CD14-positive monocyte (primary cell): ENCODE results near the gene CMTM4. TPM values are rescaled to one million over a fixed set of nuclear protein-coding genes. Genes with fewer than 3 reads are reported as not detected.

Experiments
- DNase-seq, 3 donors: peaks; one replicate each; pipeline ENCODE4 v3.0.0-alpha.2; 2011 to 2022
- H2AFZ ChIP-seq: 2 replicates; pipeline ENCODE4 v1.6.0; 2012; ENCODE audit warnings: mild to moderate bottlenecking, low read depth, low read length, inconsistent platforms; ENCODE audit not compliant: insufficient read depth, poor library complexity, severe bottlenecking
- H3K27ac ChIP-seq, 2 donors: 1 replicate in 1 of 2; 2 replicates in 1 of 2; pipeline ENCODE4 v1.5.1; 2012 to 2013; ENCODE audit warnings: low read length in 2 of 2, control low read depth in 1 of 2, inconsistent platforms in 1 of 2, low read depth in 1 of 2, mild to moderate bottlenecking in 1 of 2
- H3K27me3 ChIP-seq, 2 donors: one replicate each; pipeline versions ENCODE4 v1.6.0 to v1.6.1; 2011 to 2013; ENCODE audit warnings: low read length in 2 of 2; ENCODE audit not compliant: control insufficient read depth in 2 of 2, insufficient read depth in 2 of 2
- H3K36me3 ChIP-seq, 2 donors: replicated peaks in 1 of 2; 1 replicate in 1 of 2; 2 replicates in 1 of 2; pipeline versions ENCODE4 v1.5.1 to v1.6.1; 2012 to 2013; ENCODE audit warnings: low read length in 2 of 2, control low read depth in 1 of 2, inconsistent platforms in 1 of 2, mild to moderate bottlenecking in 1 of 2; ENCODE audit not compliant: insufficient read depth in 2 of 2, control insufficient read depth in 1 of 2
- H3K4me1 ChIP-seq, 2 donors: 1 replicate in 1 of 2; 2 replicates in 1 of 2; pipeline versions ENCODE4 v1.5.1 to v1.6.1; 2012 to 2013; ENCODE audit warnings: low read length in 2 of 2, control low read depth in 1 of 2, inconsistent platforms in 1 of 2, mild to moderate bottlenecking in 1 of 2, moderate library complexity in 1 of 2; ENCODE audit not compliant: insufficient read depth in 2 of 2, control insufficient read depth in 1 of 2
- H3K4me2 ChIP-seq: replicated peaks from 2 replicates; pipeline ENCODE3; 2012; ENCODE audit warnings: low read length, moderate library complexity, mild to moderate bottlenecking; ENCODE audit not compliant: poor library complexity, severe bottlenecking; ENCODE audit errors: extremely low read depth
- H3K4me3 ChIP-seq, 3 experiments: fragments of 200-600 bp in 1 of 3; sonication (generic) in 1 of 3; replicated peaks in 1 of 3; 1 replicate in 2 of 3; 2 replicates in 1 of 3; pipeline ENCODE4 v1.5.1; 2011 to 2013; ENCODE audit warnings: low read length in 3 of 3, mild to moderate bottlenecking in 3 of 3, control low read depth in 2 of 3, low read depth in 2 of 3, inconsistent platforms in 1 of 3, moderate library complexity in 1 of 3
- H3K79me2 ChIP-seq: 2 replicates; pipeline ENCODE4 v1.6.0; 2012; ENCODE audit warnings: mild to moderate bottlenecking, control low read depth, inconsistent platforms, low read length, moderate library complexity; ENCODE audit not compliant: insufficient read depth
- H3K9ac ChIP-seq: 2 replicates; pipeline ENCODE4 v1.6.0; 2017; ENCODE audit warnings: low read length, mild to moderate bottlenecking; ENCODE audit not compliant: insufficient read depth, poor library complexity, severe bottlenecking
- H3K9me3 ChIP-seq, 2 donors: replicated peaks in 1 of 2; 1 replicate in 1 of 2; 2 replicates in 1 of 2; pipeline versions ENCODE4 v1.5.1 to v1.6.1; 2012 to 2013; ENCODE audit warnings: low read length in 2 of 2, control low read depth in 1 of 2; ENCODE audit not compliant: control insufficient read depth in 1 of 2, insufficient read depth in 1 of 2
- H4K20me1 ChIP-seq: 2 replicates; pipeline ENCODE4 v1.6.0; 2012; ENCODE audit warnings: mild to moderate bottlenecking, low read length, control low read depth, moderate library complexity; ENCODE audit not compliant: insufficient read depth
- H3K27ac Mint-ChIP-seq, 7 donors: one replicate each; pipeline ENCODE4 v1.8.0; 2020; ENCODE audit warnings: mild to moderate bottlenecking in 7 of 7, mixed read lengths in 7 of 7, moderate library complexity in 6 of 7, inconsistent platforms in 2 of 7
- H3K27me3 Mint-ChIP-seq, 3 donors: one replicate each; pipeline ENCODE4 v1.8.0; 2021 to 2022; ENCODE audit warnings: low read depth in 3 of 3, mild to moderate bottlenecking in 3 of 3, mixed read lengths in 3 of 3, moderate library complexity in 3 of 3, inconsistent platforms in 1 of 3
- H3K36me3 Mint-ChIP-seq, 2 donors: one replicate each; pipeline ENCODE4 v1.8.0; 2020; ENCODE audit warnings: mixed read lengths in 2 of 2, inconsistent platforms in 1 of 2, mild to moderate bottlenecking in 1 of 2
- H3K4me1 Mint-ChIP-seq: one replicate; pipeline ENCODE4 v1.8.0; 2020; ENCODE audit warnings: mild to moderate bottlenecking, mixed read lengths
- H3K4me3 Mint-ChIP-seq, 2 donors: one replicate each; pipeline ENCODE4 v1.8.0; 2020; ENCODE audit warnings: mild to moderate bottlenecking in 2 of 2, mixed read lengths in 2 of 2, moderate library complexity in 1 of 2
- H3K9me3 Mint-ChIP-seq, 7 donors: one replicate each; pipeline ENCODE4 v1.8.0; 2020 to 2022; ENCODE audit warnings: mixed read lengths in 7 of 7, mild to moderate bottlenecking in 6 of 7, moderate library complexity in 6 of 7, inconsistent platforms in 2 of 7
- CTCF ChIP-seq: fragments of 200-600 bp; IDR thresholded peaks from one replicate; pipeline ENCODE4 v1.8.0; 2022; ENCODE audit warnings: antibody characterized with exemption, mild to moderate bottlenecking
- WGBS: methylation state at CpG from one replicate; pipeline ENCODE4 v1.1.5; 2013; ENCODE audit warnings: missing lambda C conversion rate; ENCODE audit not compliant: insufficient coverage; 5-methylcytosine and 5-hydroxymethylcytosine counted together
- intact Hi-C, 2 donors: fragments of 100-400 bp; cut with micrococcal nuclease; formaldehyde crosslinking; loops; one replicate each; pipeline versions ENCODE4 v1.15.0 to v1.15.1; 2023
- polyA plus RNA-seq, 3 donors: library from polyadenylated mRNA; depleted of rRNA in 1 of 3; unstranded in 2 of 3; stranded (reverse) in 1 of 3; fragments of 300-500 nt in 2 of 3; fragments of >200 nt in 1 of 3; fragmentation: Illumina TruSeq in 2 of 3; gene quantifications; 1 replicate in 2 of 3; 2 replicates in 1 of 3; pipeline ENCODE4 v1.2.3, GENCODE V29; 2012 to 2021

CMTM4 gene
- polyA plus RNA-seq, 3 donors, result 0.41 to 21.2 (median 0.45) TPM

DNA sequence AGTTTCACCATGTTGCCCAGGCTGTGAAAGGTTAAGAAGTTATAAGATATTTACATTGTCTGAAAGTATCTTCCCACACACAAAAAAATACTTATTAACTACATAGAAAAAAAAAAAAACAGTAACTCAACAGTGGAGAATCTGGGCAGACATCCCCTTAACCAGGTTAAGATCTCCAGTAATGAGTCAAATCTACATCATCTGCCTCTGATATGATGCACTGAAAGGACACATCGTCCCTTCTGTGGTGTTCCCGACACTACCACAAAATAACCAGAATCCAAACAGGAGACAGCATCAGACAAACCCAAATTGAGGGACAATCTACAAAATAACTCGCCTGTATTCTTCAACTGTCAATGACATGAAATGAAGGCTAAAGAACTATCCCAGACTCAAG lies 40.0 kb downstream of the CMTM4 start:
- H3K27ac Mint-ChIP-seq, result no peak overlapping the region
- H3K4me3 ChIP-seq, result no peak overlapping the region
- WGBS, result no CpG with 5 or more reads among the region's 3 CpGs

GRCh38 chr16:66653581-66654350 lies 42.8 kb downstream of the CMTM4 start:
- Mint-ChIP-seq H3K27me3 (peaks cover 0 to 1% (median 0%) of the 10 kb centered on the region in 3 donors), H3K9me3 (peaks cover 0 to 2% (median 0%) of the 10 kb centered on the region in 7 donors), H3K4me1 (peaks cover 68% of the 10 kb centered on the region), H3K4me3 (peak overlapping the region in 1 of 2 donors; percentile 46), H3K36me3 (no peaks in the 10 kb centered on the region), H3K27ac (peak overlapping the region; percentile 78 to 94 (median 90))
- H2AFZ ChIP-seq, result peak overlapping the region; percentile 55
- TF ChIP-seq CTCF, result no peak
- H3K9ac ChIP-seq, result peak overlapping the region; percentile 15
- no CpG with 5 or more reads among the region's 6 CpGs for WGBS
- peaks cover 92% of the 10 kb centered on the region for H3K79me2 ChIP-seq
- intact Hi-C loops, result loop anchor here in 1 of 2 donors (5.0 kb wide), 1 partner anchor 44 kb away; the partner anchor contains the start of gene CMTM4
- peak overlapping the region; percentile 56 for H3K4me2 ChIP-seq
- no peaks in the 10 kb centered on the region for H3K27me3 ChIP-seq
- H3K27ac ChIP-seq, result peak overlapping the region; percentile 55 to 71
- peaks cover 5% of the 10 kb centered on the region for H4K20me1 ChIP-seq
- H3K4me1 ChIP-seq, result peaks cover 67 to 72% of the 10 kb centered on the region in 2 donors
- H3K9me3 ChIP-seq, result no peaks in the 10 kb centered on the region
- peak; percentile 28 to 63 (median 42) for DNase-seq
- H3K4me3 ChIP-seq, result peak overlapping the region in 1 of 3 experiments; percentile 48
- no peaks in the 10 kb centered on the region for H3K36me3 ChIP-seq

More for the DNA sequence above, 40.0 kb downstream of the CMTM4 start:
- Histone ChIP-seq H3K4me1 (peaks cover 74 to 82% of the 10 kb centered on the region in 2 donors), H3K9ac (no peak overlapping the region), H3K27ac (no peak overlapping the region), H4K20me1 (no peaks in the 10 kb centered on the region), H3K9me3 (no peaks in the 10 kb centered on the region), H3K79me2 (peaks cover 86% of the 10 kb centered on the region), H3K36me3 (no peaks in the 10 kb centered on the region), H3K27me3 (no peaks in the 10 kb centered on the region), H2AFZ (no peak overlapping the region), H3K4me2 (no peak overlapping the region)
- H3K4me1 Mint-ChIP-seq, result peaks cover 78% of the 10 kb centered on the region
- no peak for TF ChIP-seq CTCF
- H3K4me3 Mint-ChIP-seq, result no peak overlapping the region
- no peaks in the 10 kb centered on the region for H3K27me3 Mint-ChIP-seq
- H3K9me3 Mint-ChIP-seq, result peaks cover 0 to 2% (median 0%) of the 10 kb centered on the region in 7 donors
- intact Hi-C loops, result no loop called here
- no peak for DNase-seq
- H3K36me3 Mint-ChIP-seq, result no peaks in the 10 kb centered on the region
